Adrenal gland (tissue), 12 donors: ENCODE results near the gene NOCT. TPM values are rescaled to one million over a fixed set of nuclear protein-coding genes. Genes with fewer than 3 reads are reported as not detected.

ENCODE experiments used
- DNase-seq, 7 donors: peaks; one replicate each; pipeline ENCODE4 v3.0.0-alpha.2; 2019 to 2020
- H3K27ac ChIP-seq, 5 donors: fragments of 200-600 bp; sonication (generic) in 4 of 5; 1 replicate in 3 of 5; 2 replicates in 2 of 5; pipeline versions ENCODE4 v1.5.1 to v1.8.0; 2016 to 2020; ENCODE audit warnings: mild to moderate bottlenecking in 1 of 5
- H3K27me3 ChIP-seq: fragments of 200-600 bp; 2 replicates; pipeline ENCODE4 v1.8.0; 2021
- H3K36me3 ChIP-seq, 2 donors: fragments of 200-600 bp; replicated peaks in 1 of 2; 1 replicate in 1 of 2; 2 replicates in 1 of 2; pipeline versions ENCODE4 v1.5.1 to v1.8.0; 2018 to 2022
- H3K4me1 ChIP-seq, 2 donors: fragments of 200-600 bp; replicated peaks in 1 of 2; 1 replicate in 1 of 2; 2 replicates in 1 of 2; pipeline versions ENCODE4 v1.5.1 to v1.8.0; 2018 to 2021
- H3K4me3 ChIP-seq, 4 donors: fragments of 200-600 bp; sonication (generic) in 3 of 4; one replicate each; pipeline ENCODE4 v1.5.1; 2016 to 2018
- H3K9me3 ChIP-seq, 3 donors: fragments of 200-600 bp; sonication (generic) in 1 of 3; replicated peaks in 1 of 3; 1 replicate in 2 of 3; 2 replicates in 1 of 3; pipeline versions ENCODE4 v1.5.1 to v1.8.0; 2016 to 2021
- CTCF ChIP-seq, 6 experiments: fragments of 450-650 bp in 4 of 6; fragments of 200-600 bp in 2 of 6; sonication (generic) in 1 of 6; IDR thresholded peaks; 1 replicate in 5 of 6; 2 replicates in 1 of 6; pipeline versions ENCODE4 v1.5.1 to v1.8.0; 2016 to 2021; ENCODE audit warnings: antibody characterized with exemption in 6 of 6, mild to moderate bottlenecking in 2 of 6, moderate library complexity in 1 of 6
- POLR2A ChIP-seq, 2 donors: fragments of 450-650 bp; IDR thresholded peaks; one replicate each; pipeline ENCODE4 v1.6.1; 2017; ENCODE audit warnings: antibody characterized with exemption in 2 of 2, mild to moderate bottlenecking in 2 of 2, moderate library complexity in 1 of 2
- WGBS, 4 donors: extraction: QIAGEN DNeasy Blood & Tissue Kit in 2 of 4; methylation state at CpG; one replicate each; pipeline versions ENCODE4 v1.1.5 to v1.1.7; 2013 to 2017; 5-methylcytosine and 5-hydroxymethylcytosine counted together
- intact Hi-C, 2 donors: fragments of 100-400 bp; cut with DNase I; formaldehyde crosslinking; loops; one replicate each; pipeline versions ENCODE4 v1.14.1 to v1.15.0; 2022 to 2023
- polyA plus RNA-seq, 3 donors: library from polyadenylated mRNA; stranded (reverse); fragments of 200-250 nt in 2 of 3; fragments of 350-450 nt in 1 of 3; fragmentation: Illumina TruSeq in 1 of 3; extraction: RNeasy Lipid Tissue Mini Kit (QIAGEN cat#74804) in 1 of 3; gene quantifications; one replicate each; pipeline ENCODE4 v1.2.3, GENCODE V29; 2013 to 2014
- total RNA-seq, 9 donors: library from RNA; depleted of rRNA in 4 of 9; stranded (reverse); fragments of >200 nt in 4 of 9; fragments of 120-200 nt in 1 of 9; fragmentation: NEBNext Ultra II Directional in 1 of 9; extraction: Animal tissue kit (Norgen Biotek cat#: 25700) in 1 of 9; gene quantifications; one replicate each; pipeline versions ENCODE4 v1.1.0 to v1.2.4, GENCODE V29; 2013 to 2023
- donor health status: healthy with polysubstance abuse.
- donor health status: Bipolar disorder and iron deficiency.
- donor health status: DM: yes; HTN: yes; CAD: no.
- donor health status: DM: no; HTN: no; CAD: no.
- donor health status: DM: no; HTN: no; CAD: no.
- donor health status: DM: yes; HTN: yes; CAD: no.

Gene NOCT
- total and polyA plus RNA-seq, 12 donors = 1.2 to 17.0 (median 6.4) TPM

GRCh38 chr4:138978600-138978999, 37.0 kb upstream of the NOCT start:
- DNase-seq = no peak
- Histone ChIP-seq H3K4me1 (peaks cover 10 to 16% of the 10 kb centered on the region in 2 donors), H3K4me3 (no peak overlapping the region), H3K27me3 (no peaks in the 10 kb centered on the region), H3K27ac (no peak overlapping the region), H3K9me3 (no peaks in the 10 kb centered on the region), H3K36me3 (no peaks in the 10 kb centered on the region)
- no peak for TF ChIP-seq POLR2A (IDR thresholded peaks at IDR 0.05)
- WGBS, 4 donors = 81 to 89% (median 85%) methylated on average over 3 of the region's 3 CpGs
- intact Hi-C loops = no loop called here

- peak in 5 of 7 donors; percentile 18 to 39 (median 26) for DNase-seq
- Histone ChIP-seq H3K27me3 (no peaks in the 10 kb centered on the region), H3K36me3 (no peaks in the 10 kb centered on the region), H3K4me1 (peaks cover 10 to 16% of the 10 kb centered on the region in 2 donors), H3K4me3 (no peak overlapping the region), H3K9me3 (no peaks in the 10 kb centered on the region), H3K27ac (no peak overlapping the region)
- intact Hi-C loops = no loop called here
- no peak for TF ChIP-seq CTCF (IDR thresholded peaks at IDR 0.05)
- no peak for TF ChIP-seq POLR2A (IDR thresholded peaks at IDR 0.05)
- WGBS, 4 donors = 65 to 88% (median 82%) methylated on average over 2 of the region's 2 CpGs
These were observed 35.8 kb upstream of the NOCT start for GRCh38 chr4:138979742-138980141.

- no peaks in the 10 kb centered on the region for H3K36me3 ChIP-seq
- H3K4me1 ChIP-seq = peaks cover 10 to 16% of the 10 kb centered on the region in 2 donors
- peak in 4 of 6 experiments; percentile 33 to 46 (median 37) for TF ChIP-seq CTCF (IDR thresholded peaks at IDR 0.05)
- TF ChIP-seq POLR2A (IDR thresholded peaks at IDR 0.05) = no peak
- no peaks in the 10 kb centered on the region for H3K9me3 ChIP-seq
- peak; percentile 22 to 69 (median 56) for DNase-seq
- intact Hi-C loops = no loop called here
- no peak overlapping the region for H3K4me3 ChIP-seq
- 35 to 41% (median 38%) methylated on average over 4 of the region's 4 CpGs for WGBS, 4 donors
- H3K27me3 ChIP-seq = no peaks in the 10 kb centered on the region
- peak overlapping the region in 4 of 5 donors; percentile 17 to 71 (median 52) for H3K27ac ChIP-seq
These were observed 33.6 kb upstream of the NOCT start for GRCh38 chr4:138981930-138982390.

- Histone ChIP-seq H3K27me3 (no peaks in the 10 kb centered on the region), H3K4me3 (no peak overlapping the region), H3K4me1 (peaks cover 10 to 16% of the 10 kb centered on the region in 2 donors), H3K9me3 (no peaks in the 10 kb centered on the region), H3K27ac (peak overlapping the region in 2 of 5 donors; percentile 35 to 38), H3K36me3 (no peaks in the 10 kb centered on the region)
- WGBS, 4 donors = 92 to 96% (median 93%) methylated on average over 7 of the region's 7 CpGs
- no peak for DNase-seq
- TF ChIP-seq POLR2A (IDR thresholded peaks at IDR 0.05) = no peak
- no peak for TF ChIP-seq CTCF (IDR thresholded peaks at IDR 0.05)
- intact Hi-C loops = no loop called here
These were observed 32.8 kb upstream of the NOCT start for GRCh38 chr4:138982754-138983153.

GRCh38 chr4:138983690-138984089, 31.9 kb upstream of the NOCT start:
- WGBS, 4 donors = 91 to 99% (median 96%) methylated on average over 5 of the region's 5 CpGs
- Histone ChIP-seq H3K36me3 (no peaks in the 10 kb centered on the region), H3K27ac (no peak overlapping the region), H3K27me3 (no peaks in the 10 kb centered on the region), H3K4me1 (peaks cover 10 to 16% of the 10 kb centered on the region in 2 donors), H3K9me3 (no peaks in the 10 kb centered on the region), H3K4me3 (no peak overlapping the region)
- TF ChIP-seq CTCF (IDR thresholded peaks at IDR 0.05) (no peak), POLR2A (IDR thresholded peaks at IDR 0.05) (no peak)
- intact Hi-C loops = no loop called here
- no peak for DNase-seq
